Gastroesophageal sphincter (tissue), 3 donors: ENCODE data around the gene STARD3NL.

ENCODE experiments used
- EP300 ChIP-seq: sonication (generic); formaldehyde crosslinking; IDR thresholded peaks from one replicate; pipeline ENCODE4 v1.6.1; 2017; ENCODE audit warnings: antibody characterized with exemption, mild to moderate bottlenecking
- POLR2A ChIP-seq, 2 donors: fragments of 450-650 bp; IDR thresholded peaks; one replicate each; pipeline ENCODE4 v1.6.1; 2017; ENCODE audit warnings: antibody characterized with exemption in 2 of 2, mild to moderate bottlenecking in 2 of 2, moderate library complexity in 1 of 2
- POLR2AphosphoS5 ChIP-seq: sonication (generic); formaldehyde crosslinking; IDR thresholded peaks from one replicate; pipeline ENCODE4 v1.6.1; 2017; ENCODE audit warnings: antibody characterized with exemption
- TF ChIP-seq, protein P1 (sequence below), 4 experiments: fragments of 200-600 bp in 2 of 4; fragments of 450-650 bp in 2 of 4; sonication (generic) in 1 of 4; IDR thresholded peaks; one replicate each; pipeline ENCODE4 v1.5.1; 2017 to 2019; ENCODE audit warnings: antibody characterized with exemption in 4 of 4, mild to moderate bottlenecking in 2 of 4, moderate library complexity in 2 of 4

DNA sequence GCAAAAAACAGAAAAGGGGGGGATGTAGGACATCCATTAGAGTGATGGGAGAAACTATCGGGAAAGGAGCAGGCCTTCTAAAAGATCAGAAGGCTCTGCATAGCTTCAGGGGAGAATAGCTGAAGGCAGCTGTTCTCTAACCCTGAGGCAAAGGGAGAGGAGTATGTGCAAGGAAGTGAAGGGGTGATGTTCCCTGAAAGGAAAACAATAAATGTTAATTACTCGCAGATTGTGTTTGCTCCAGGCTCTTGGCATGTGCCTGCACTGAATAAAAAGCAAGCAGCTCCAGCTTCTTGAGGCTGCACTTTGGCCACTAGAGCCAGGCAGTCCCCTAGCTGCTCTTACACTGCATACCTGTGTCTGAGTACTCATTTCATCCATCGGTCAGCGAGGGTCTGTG is 14.4 kb upstream of the STARD3NL start:
- TF ChIP-seq POLR2AphosphoS5 = no peak
- no peak for TF ChIP-seq POLR2A (IDR thresholded peaks at IDR 0.05)
- TF ChIP-seq, protein P1, sequence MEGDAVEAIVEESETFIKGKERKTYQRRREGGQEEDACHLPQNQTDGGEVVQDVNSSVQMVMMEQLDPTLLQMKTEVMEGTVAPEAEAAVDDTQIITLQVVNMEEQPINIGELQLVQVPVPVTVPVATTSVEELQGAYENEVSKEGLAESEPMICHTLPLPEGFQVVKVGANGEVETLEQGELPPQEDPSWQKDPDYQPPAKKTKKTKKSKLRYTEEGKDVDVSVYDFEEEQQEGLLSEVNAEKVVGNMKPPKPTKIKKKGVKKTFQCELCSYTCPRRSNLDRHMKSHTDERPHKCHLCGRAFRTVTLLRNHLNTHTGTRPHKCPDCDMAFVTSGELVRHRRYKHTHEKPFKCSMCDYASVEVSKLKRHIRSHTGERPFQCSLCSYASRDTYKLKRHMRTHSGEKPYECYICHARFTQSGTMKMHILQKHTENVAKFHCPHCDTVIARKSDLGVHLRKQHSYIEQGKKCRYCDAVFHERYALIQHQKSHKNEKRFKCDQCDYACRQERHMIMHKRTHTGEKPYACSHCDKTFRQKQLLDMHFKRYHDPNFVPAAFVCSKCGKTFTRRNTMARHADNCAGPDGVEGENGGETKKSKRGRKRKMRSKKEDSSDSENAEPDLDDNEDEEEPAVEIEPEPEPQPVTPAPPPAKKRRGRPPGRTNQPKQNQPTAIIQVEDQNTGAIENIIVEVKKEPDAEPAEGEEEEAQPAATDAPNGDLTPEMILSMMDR (IDR thresholded peaks at IDR 0.05) = no peak
- no peak for TF ChIP-seq EP300
